GM20000 (cell line): ENCODE results near the gene TMEM252.

ENCODE experiments used
- DNase-seq: peaks from one replicate; pipeline ENCODE4 v3.0.0; 2012; ENCODE audit warnings: low spot score
- TF ChIP-seq, protein P1 (sequence below): IDR thresholded peaks from 2 replicates; pipeline ENCODE4 v1.5.1; 2012; ENCODE audit warnings: mild to moderate bottlenecking, control low read depth; ENCODE audit errors: extremely low read depth, missing control alignments

The TMEM252 gene

DNA sequence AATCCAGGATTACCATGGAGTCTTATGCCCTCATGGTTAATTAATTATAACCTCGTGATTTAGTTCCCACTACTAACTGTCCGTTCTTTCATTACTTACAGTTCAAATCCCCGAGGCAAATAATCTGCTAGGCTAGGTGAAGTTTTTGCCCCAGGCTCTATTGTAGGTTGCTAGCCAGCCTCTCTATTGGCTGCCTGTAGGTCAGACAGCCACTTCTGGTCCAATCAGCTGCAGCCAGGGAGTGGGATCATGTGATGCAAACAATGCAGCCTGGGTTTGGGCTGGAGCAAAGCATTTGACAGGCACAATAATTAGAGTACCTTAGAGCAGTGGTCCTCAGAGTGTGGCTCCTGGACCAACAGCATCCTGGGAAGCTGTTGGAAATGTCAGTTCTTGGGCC, 17.7 kb downstream of the TMEM252 start:
- TF ChIP-seq, protein P1, sequence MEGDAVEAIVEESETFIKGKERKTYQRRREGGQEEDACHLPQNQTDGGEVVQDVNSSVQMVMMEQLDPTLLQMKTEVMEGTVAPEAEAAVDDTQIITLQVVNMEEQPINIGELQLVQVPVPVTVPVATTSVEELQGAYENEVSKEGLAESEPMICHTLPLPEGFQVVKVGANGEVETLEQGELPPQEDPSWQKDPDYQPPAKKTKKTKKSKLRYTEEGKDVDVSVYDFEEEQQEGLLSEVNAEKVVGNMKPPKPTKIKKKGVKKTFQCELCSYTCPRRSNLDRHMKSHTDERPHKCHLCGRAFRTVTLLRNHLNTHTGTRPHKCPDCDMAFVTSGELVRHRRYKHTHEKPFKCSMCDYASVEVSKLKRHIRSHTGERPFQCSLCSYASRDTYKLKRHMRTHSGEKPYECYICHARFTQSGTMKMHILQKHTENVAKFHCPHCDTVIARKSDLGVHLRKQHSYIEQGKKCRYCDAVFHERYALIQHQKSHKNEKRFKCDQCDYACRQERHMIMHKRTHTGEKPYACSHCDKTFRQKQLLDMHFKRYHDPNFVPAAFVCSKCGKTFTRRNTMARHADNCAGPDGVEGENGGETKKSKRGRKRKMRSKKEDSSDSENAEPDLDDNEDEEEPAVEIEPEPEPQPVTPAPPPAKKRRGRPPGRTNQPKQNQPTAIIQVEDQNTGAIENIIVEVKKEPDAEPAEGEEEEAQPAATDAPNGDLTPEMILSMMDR: no peak
- DNase-seq: no peak

DNA sequence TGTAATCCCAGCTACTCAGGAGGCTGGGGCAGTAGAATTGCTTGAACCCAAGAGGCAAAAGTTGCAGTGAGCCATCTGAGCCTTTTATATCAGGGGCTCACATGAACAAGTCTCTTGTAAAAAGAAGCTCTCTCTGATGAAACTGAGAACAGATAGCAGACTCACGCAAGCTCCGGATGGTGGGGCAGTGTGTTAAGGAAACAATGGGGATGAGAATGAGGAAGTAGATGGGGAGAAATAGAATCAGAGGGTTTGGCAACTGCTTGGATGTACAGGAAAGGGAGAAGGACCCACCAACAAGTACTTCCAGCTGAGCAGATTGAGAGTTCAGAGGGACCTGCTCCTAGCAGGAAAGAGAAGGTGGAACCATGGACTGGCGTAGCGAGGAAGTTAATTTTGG, 18.6 kb downstream of the TMEM252 start:
- TF ChIP-seq, protein P1: no peak
- DNase-seq: no peak

DNA sequence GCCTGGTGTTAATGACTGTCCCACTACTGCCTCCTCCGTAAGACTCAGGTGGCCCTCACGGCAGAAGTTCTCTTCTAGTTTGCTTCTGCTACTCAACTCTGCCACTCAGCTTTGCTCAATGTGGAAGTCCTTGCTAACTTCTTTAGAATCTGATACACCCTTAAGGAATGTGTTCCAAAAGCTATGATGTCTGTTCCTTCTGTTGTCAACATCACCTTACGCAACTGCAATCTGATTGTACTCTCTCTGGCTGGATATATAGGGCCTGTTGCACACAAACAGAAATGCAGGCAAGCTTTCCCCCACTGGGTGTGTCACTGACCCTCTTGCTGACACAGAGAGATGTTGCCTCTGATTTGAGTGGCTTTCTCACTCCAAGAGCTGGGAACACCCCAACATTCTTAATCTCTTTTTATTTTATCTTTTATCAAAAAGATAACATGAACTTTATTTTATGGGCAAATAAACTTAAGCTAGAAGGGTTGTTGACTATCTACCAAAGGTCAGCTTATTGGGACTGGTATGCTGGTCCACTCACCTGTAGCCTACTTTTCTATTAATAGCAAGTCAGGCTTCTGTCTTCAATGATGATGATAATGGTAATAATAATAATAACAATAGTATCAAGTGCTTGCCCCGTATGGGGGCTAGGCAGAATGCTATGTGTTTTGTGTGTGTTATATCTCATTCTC, 25.2 kb downstream of the TMEM252 start:
- DNase-seq: no peak

DNA sequence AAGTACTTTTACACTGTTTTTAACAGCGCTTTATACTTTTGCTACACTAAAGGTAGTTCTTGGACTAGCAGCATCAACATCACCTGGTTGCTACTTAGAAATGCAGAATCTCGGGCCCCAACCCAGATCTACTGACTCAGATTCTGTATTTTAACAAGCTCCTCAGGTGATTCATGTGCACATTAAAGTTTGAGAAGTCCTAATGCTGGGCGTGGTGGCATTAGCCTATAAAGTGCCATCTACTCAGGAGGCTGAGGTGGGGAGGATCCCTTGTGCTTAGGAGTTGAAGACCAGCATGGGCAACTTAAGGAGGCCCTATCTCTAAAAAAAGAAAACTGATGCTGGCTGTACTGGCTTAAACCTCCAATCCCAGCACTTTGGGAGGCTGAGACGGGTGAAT, 26.7 kb downstream of the TMEM252 start:
- TF ChIP-seq, protein P1: no peak
- no peak for DNase-seq

More for the DNA sequence above, 25.2 kb downstream of the TMEM252 start:
- TF ChIP-seq, protein P1: no peak

DNA sequence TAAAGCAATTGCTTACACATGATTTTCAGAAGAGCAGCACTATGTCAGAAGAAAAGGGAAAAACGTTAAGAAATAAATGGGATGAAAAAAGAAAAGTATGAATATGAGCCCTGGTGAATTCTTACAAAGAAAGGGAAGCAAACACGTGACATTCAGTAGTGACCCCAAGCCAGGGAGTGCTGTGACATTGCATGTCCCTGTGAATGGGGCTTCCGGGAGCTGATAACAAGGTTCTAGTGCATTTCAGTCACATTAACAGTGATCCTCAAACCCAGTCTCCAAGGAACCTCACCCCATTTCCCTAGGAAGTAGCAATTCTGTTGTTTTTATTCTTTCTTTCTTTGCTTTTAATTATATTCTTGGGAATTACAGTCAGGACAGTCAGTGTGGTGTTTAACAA, 27.3 kb downstream of the TMEM252 start:
- TF ChIP-seq, protein P1: no peak
- no peak for DNase-seq

DNA sequence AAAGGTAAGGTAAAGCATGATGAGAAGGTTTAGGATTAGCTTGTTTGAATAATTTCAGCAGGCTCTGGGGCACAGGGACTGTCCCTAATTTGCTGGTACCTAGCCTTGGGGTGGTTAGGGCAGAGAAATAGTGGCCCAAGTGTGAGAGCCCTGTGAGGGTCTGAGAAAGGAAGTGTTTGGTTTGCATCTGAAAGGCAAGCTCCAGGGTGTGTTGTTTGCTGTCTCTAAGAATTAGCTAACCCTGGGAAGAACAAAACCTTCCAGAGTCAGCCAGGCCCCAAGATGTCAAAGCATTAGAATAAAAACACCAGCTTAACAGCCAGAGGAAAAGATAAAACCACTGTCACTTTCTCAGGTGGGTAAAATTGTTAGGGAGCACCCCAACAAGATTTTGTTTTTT, 31.0 kb downstream of the TMEM252 start:
- no peak for DNase-seq
- TF ChIP-seq, protein P1: no peak

DNA sequence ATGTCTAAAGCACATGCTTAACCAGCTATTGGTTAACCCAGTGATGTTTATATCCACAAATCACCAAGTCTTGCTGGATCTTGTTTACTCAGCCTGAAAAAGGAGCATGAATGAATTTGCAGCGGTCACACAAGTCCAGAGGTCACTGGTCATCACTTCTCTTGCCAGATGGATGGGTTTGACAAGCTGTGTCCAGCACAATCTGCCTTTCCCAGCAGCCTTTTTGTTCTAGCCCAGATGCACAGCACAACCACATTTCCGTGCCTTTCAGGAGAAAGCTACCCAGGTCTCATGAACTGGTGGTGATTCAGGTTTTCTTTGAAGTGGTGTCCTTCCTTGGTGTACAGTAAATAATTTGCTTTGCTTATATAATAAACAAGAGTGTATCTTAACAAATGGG, 32.1 kb downstream of the TMEM252 start:
- TF ChIP-seq, protein P1: no peak
- no peak for DNase-seq
